K562 (cell line): ENCODE results near the gene UCKL1. TPM values are rescaled to one million over a fixed set of nuclear protein-coding genes. Genes with fewer than 3 reads are reported as not detected.

Experiments used
- ATAC-seq: fragments of 200-7000 bp; cut with Tn5 transposase; 3 replicates; pipeline ENCODE4 v1.9.1; 2020; ENCODE audit warnings: moderate library complexity
- BruUV-seq: library from RNA; stranded (reverse); fragments of 400-500 nt; replicated peaks from 2 replicates; lab custom pipeline; 2021; lab: Mats Ljungman, UMichigan
- CTCF ChIA-PET: fragments of 300-600 bp; formaldehyde crosslinking; extraction: SDS; loops from one replicate; lab custom pipeline; 2021; ENCODE audit warnings: low intra/inter-chr PET ratio; lab: Yijun Ruan, JAX
- POLR2A ChIA-PET: fragments of 300-600, 350-650 bp; sonication (Branson Sonifier 250); formaldehyde crosslinking; extraction: SDS; loops from one replicate; lab custom pipeline; 2021; ENCODE audit warnings: antibody characterized with exemption, inconsistent platforms; lab: Yijun Ruan, JAX
- DNase-seq, 4 experiments: peaks; one replicate each; pipeline versions ENCODE4 v3.0.0 to v3.0.0-alpha.2; 2011 to 2018; ENCODE audit warnings: low spot score in 3 of 4, mixed read lengths in 3 of 4; ENCODE audit errors: extremely low read depth in 1 of 4
- FAIRE-seq: peaks from 2 replicates; lab custom pipeline; 2011; peaks lifted over from hg19 to GRCh38; lab: Jason Lieb, UNC
- H2AFZ ChIP-seq: 2 replicates; pipeline ENCODE4 v1.6.0; 2011; ENCODE audit warnings: low read depth, low read length, control low read depth, inconsistent platforms
- H3K27ac ChIP-seq: fragments of 200-600 bp; 3 replicates; pipeline ENCODE4 v1.8.0; 2011; ENCODE audit warnings: low read depth, mild to moderate bottlenecking, control low read depth, inconsistent platforms, low read length, moderate library complexity, mixed read lengths; ENCODE audit errors: extremely low read depth
- H3K27me3 ChIP-seq, 2 experiments: fragments of 300-600 bp in 1 of 2; 2 replicates in 1 of 2; 3 replicates in 1 of 2; pipeline versions ENCODE4 v1.6.0 to v1.8.0; 2011; ENCODE audit warnings: inconsistent platforms in 2 of 2, low read length in 2 of 2, mild to moderate bottlenecking in 1 of 2, mixed read lengths in 1 of 2, moderate library complexity in 1 of 2; ENCODE audit not compliant: control insufficient read depth in 2 of 2, insufficient read depth in 2 of 2
- H3K36me3 ChIP-seq: fragments of 300-600 bp; 3 replicates; pipeline ENCODE4 v1.8.0; 2011; ENCODE audit warnings: mild to moderate bottlenecking, low read length, inconsistent platforms; ENCODE audit not compliant: control insufficient read depth, insufficient read depth
- H3K4me1 ChIP-seq, 2 experiments: fragments of 200-600 bp in 1 of 2; replicated peaks in 1 of 2; 2 replicates in 1 of 2; 3 replicates in 1 of 2; pipeline versions ENCODE4 v1.5.1 to v1.8.0; 2011; ENCODE audit warnings: inconsistent platforms in 2 of 2, low read length in 2 of 2, mild to moderate bottlenecking in 1 of 2, mixed read lengths in 1 of 2, moderate library complexity in 1 of 2; ENCODE audit not compliant: control insufficient read depth in 2 of 2, insufficient read depth in 2 of 2
- H3K4me2 ChIP-seq: 2 replicates; pipeline ENCODE4 v1.6.1; 2011; ENCODE audit warnings: low read length, control low read depth, inconsistent platforms, mixed read lengths; ENCODE audit not compliant: insufficient read depth
- H3K4me3 ChIP-seq: fragments of 200-600 bp; sonication (generic), shearing (Covaris generic); 2 replicates; pipeline ENCODE4 v1.5.1; 2016; ENCODE audit warnings: control low read depth, inconsistent platforms
- H3K79me2 ChIP-seq: fragments of 200-600 bp; 3 replicates; pipeline ENCODE4 v1.8.0; 2011; ENCODE audit warnings: low read length, inconsistent platforms; ENCODE audit not compliant: control insufficient read depth, insufficient read depth
- H3K9ac ChIP-seq, 2 experiments: 2 replicates each; pipeline versions ENCODE4 v1.6.0 to v1.6.1; 2011; ENCODE audit warnings: low read depth in 2 of 2, low read length in 2 of 2, control low read depth in 1 of 2, inconsistent platforms in 1 of 2, mild to moderate bottlenecking in 1 of 2, mixed read lengths in 1 of 2; ENCODE audit not compliant: insufficient read depth in 1 of 2
- H3K9me1 ChIP-seq: one replicate; pipeline ENCODE4 v1.6.0; 2011; ENCODE audit warnings: inconsistent platforms, mild to moderate bottlenecking, low read length, moderate library complexity; ENCODE audit not compliant: control insufficient read depth, insufficient read depth
- H3K9me3 ChIP-seq: replicated peaks from 2 replicates; pipeline ENCODE4 v1.5.1; 2011; ENCODE audit warnings: low read depth, low read length, inconsistent platforms; ENCODE audit not compliant: control insufficient read depth, insufficient read depth
- H4K20me1 ChIP-seq: replicated peaks from 2 replicates; pipeline ENCODE4 v1.6.1; 2011; ENCODE audit warnings: low read length, inconsistent platforms, mixed read lengths; ENCODE audit not compliant: control insufficient read depth, insufficient read depth
- BCLAF1 ChIP-seq, 2 experiments: fragments of 450-650 bp in 1 of 2; IDR thresholded peaks; 2 replicates each; pipeline ENCODE4 v1.6.1; 2011 to 2017; ENCODE audit warnings: low read depth in 2 of 2, antibody characterized with exemption in 1 of 2, borderline replicate concordance in 1 of 2, low read length in 1 of 2, mild to moderate bottlenecking in 1 of 2, mixed read lengths in 1 of 2; ENCODE audit not compliant: control insufficient read depth in 1 of 2
- CREB3 ChIP-seq: fragments of 450-650 bp; conservative IDR thresholded peaks from 2 replicates; pipeline ENCODE4 v1.6.1; 2016; ENCODE audit warnings: missing genetic modification characterization, low read depth, mild to moderate bottlenecking, missing compliant biosample characterization, moderate library complexity
- NFATC3 ChIP-seq: fragments of 450-650 bp; IDR thresholded peaks from 2 replicates; pipeline ENCODE4 v1.6.1; 2017; ENCODE audit warnings: mild to moderate bottlenecking
- NFE2 ChIP-seq: IDR thresholded peaks from 2 replicates; pipeline ENCODE4 v1.6.1; 2014; ENCODE audit warnings: antibody characterized with exemption, low read depth
- NFIC ChIP-seq: fragments of 450-650 bp; IDR thresholded peaks from 2 replicates; pipeline ENCODE4 v1.6.1; 2017; ENCODE audit warnings: mild to moderate bottlenecking, inconsistent platforms
- NR4A1 ChIP-seq, 2 experiments: fragments of 250-450 bp in 1 of 2; fragments of 450-650 bp in 1 of 2; sonication (Bioruptor Pico) in 1 of 2; IDR thresholded peaks; 2 replicates each; pipeline versions ENCODE4 v1.4.0 to v1.6.1; 2016 to 2020; ENCODE audit warnings: mild to moderate bottlenecking in 2 of 2, missing compliant biosample characterization in 1 of 2, missing genetic modification characterization in 1 of 2, moderate library complexity in 1 of 2
- NUFIP1 ChIP-seq: fragments of 450-650 bp; IDR thresholded peaks from 2 replicates; pipeline ENCODE4 v1.6.1; 2018; ENCODE audit not compliant: partially characterized antibody
- POLR2AphosphoS5 ChIP-seq: IDR thresholded peaks from 2 replicates; pipeline ENCODE4 v1.6.1; 2011; ENCODE audit warnings: mild to moderate bottlenecking, low read depth, low read length, moderate library complexity; ENCODE audit not compliant: control insufficient read depth, insufficient read depth
- SMARCE1 ChIP-seq: fragments of 450-650 bp; IDR thresholded peaks from 2 replicates; pipeline ENCODE4 v1.7.1; 2016; ENCODE audit warnings: mild to moderate bottlenecking
- SRSF7 ChIP-seq: fragments of 200-400 bp; formaldehyde crosslinking; optimal IDR thresholded peaks from 2 replicates; pipeline ENCODE3; 2017; ENCODE audit warnings: mild to moderate bottlenecking, low read depth, low read length
- USF1 ChIP-seq: sonication (generic); formaldehyde crosslinking; IDR thresholded peaks from 2 replicates; pipeline ENCODE4 v1.9.0; 2022; ENCODE audit warnings: mild to moderate bottlenecking, missing genetic modification reagents
- ZBTB2 ChIP-seq: fragments of 450-650 bp; IDR thresholded peaks from 2 replicates; pipeline ENCODE4 v1.6.1; 2016; ENCODE audit warnings: antibody characterized with exemption
- ZFPM2 ChIP-seq: fragments of 250-450 bp; sonication (Bioruptor Pico); IDR thresholded peaks from 2 replicates; pipeline ENCODE4 v1.5.1; 2022; ENCODE audit warnings: mild to moderate bottlenecking
- ZNF41 ChIP-seq: fragments of 250-450 bp; sonication (Bioruptor Pico); conservative IDR thresholded peaks from 2 replicates; pipeline ENCODE4 v1.4.0; 2020; ENCODE audit warnings: mild to moderate bottlenecking
- WGBS: fragments of 100-300 bp; shearing (Covaris generic); methylation state at CpG from one replicate; pipeline ENCODE4 v1.1.6; 2016; ENCODE audit warnings: low coverage, mixed read lengths; ENCODE audit not compliant: insufficient coverage; ENCODE audit errors: missing lambda C conversion rate; 5-methylcytosine and 5-hydroxymethylcytosine counted together
- in situ Hi-C: fragments of 300-500 bp; cut with MboI; formaldehyde crosslinking; loops from 4 replicates; pipeline ENCODE4 v1.15.0; 2018; ENCODE audit warnings: inconsistent platforms, mixed read lengths
- intact Hi-C: fragments of 100-400 bp; cut with micrococcal nuclease; formaldehyde crosslinking; loops from 2 replicates; pipeline ENCODE4 v1.14.2; 2022
- polyA plus RNA-seq, 8 experiments: library from polyadenylated mRNA; depleted of rRNA in 4 of 8; stranded (reverse) in 5 of 8; unstranded in 3 of 8; fragments of >200 nt; fragmentation: Nextera tagmentation in 2 of 8; fragmentation: Illumina TruSeq in 1 of 8; extraction: Ambion mirVana in 2 of 8; extraction: Trizol in 1 of 8; gene quantifications; 2 replicates each; pipeline versions ENCODE4 v1.2.1 to v1.2.3, GENCODE V29; 2011 to 2014; ENCODE audit warnings: inconsistent platforms in 1 of 8, missing spikeins in 1 of 8
- total RNA-seq, 7 experiments: library from RNA; depleted of rRNA in 6 of 7; stranded (reverse); fragments of >200 nt in 6 of 7; fragmentation: Illumina TruSeq in 2 of 7; extraction: Trizol in 2 of 7; gene quantifications; 2 replicates each; pipeline versions ENCODE4 v1.2.1 to v1.2.3, GENCODE V29; 2011 to 2021; ENCODE audit warnings: low replicate concordance in 1 of 7

The UCKL1 gene
- total and polyA plus RNA-seq, 9 of the 15 experiments (the other 6 are each of a cell fraction or from before 2014, with no cell fraction given) = 3.1 to 52.8 (median 24.2) TPM

GRCh38 chr20:63974402-63975200, 18.4 kb upstream of the UCKL1 start:
- 52% methylated on average over 18 of the region's 19 CpGs for WGBS
- Histone ChIP-seq H3K4me2 (no peak overlapping the region), H4K20me1 (no peaks in the 10 kb centered on the region), H3K9me1 (peaks cover 3% of the 10 kb centered on the region), H3K9me3 (no peaks in the 10 kb centered on the region), H3K27ac (no peak overlapping the region), H3K4me1 (peaks cover 22 to 61% of the 10 kb centered on the region in 2 experiments), H3K27me3 (no peaks in the 10 kb centered on the region), H3K9ac (peak overlapping the region in 1 of 2 experiments; percentile 66; a peak in 2 of 4 replicates), H3K79me2 (peaks cover 6% of the 10 kb centered on the region; the same call in 2 of the 3 replicates), H3K36me3 (peaks cover 11% of the 10 kb centered on the region; the same call in 1 of the 3 replicates), H2AFZ (no peak overlapping the region), H3K4me3 (no peak overlapping the region)
- ChIA-PET CTCF (interaction anchor here (0.6 to 2.1 kb wide), 7 partner anchors 155 to 524 kb away, joined by 3 to 25 read pairs (median 3); partner anchors contain the start of genes ARFRP1, PTK6 and ZGPAT), POLR2A (interaction anchor here (0.6 to 0.8 kb wide), 4 partner anchors 17 to 450 kb away, joined by 3 read pairs; no protein-coding TSS in a partner anchor)
- in situ Hi-C loops = no loop called here
- BruUV-seq = no TSS peak
- FAIRE-seq = no peak
- no peak for ATAC-seq
- intact Hi-C loops = loop anchor here (2.0 to 10.0 kb wide), 6 partner anchors 67 to 436 kb away; partner anchors contain the start of genes ABHD16B and TPD52L2
- no peak for DNase-seq
- peak; percentile 67 for TF ChIP-seq NFIC
- no peak for TF ChIP-seq ZFPM2 (CRISPR knock-in tag)
- peak; percentile 43; the same call in 1 of the 2 replicates for TF ChIP-seq USF1 (CRISPR knock-in tag)
- no peak for TF ChIP-seq SMARCE1
- TF ChIP-seq SRSF7 = no peak
- TF ChIP-seq ZBTB2 = no peak
- no peak for TF ChIP-seq NUFIP1
- no peak for TF ChIP-seq BCLAF1 (IDR thresholded peaks at IDR 0.05; ENCODE audit: borderline replicate concordance in 1 of 2, control insufficient read depth in 1 of 2, low read depth in 2 of 2, low read length in 1 of 2)
- peak; percentile 23; the same call in 1 of the 2 replicates for TF ChIP-seq NFE2
- no peak for TF ChIP-seq NR4A1 (CRISPR knock-in tag; IDR thresholded peaks at IDR 0.05)
- no peak for TF ChIP-seq NR4A1 (tag; IDR thresholded peaks at IDR 0.05)
- no peak for TF ChIP-seq NFATC3
- TF ChIP-seq ZNF41 (CRISPR knock-in tag) = no peak
- no peak for TF ChIP-seq POLR2AphosphoS5
- TF ChIP-seq CREB3 (tag) = no peak
